Measurements from ENCODE around the gene ZIC2.

The ZIC2 gene

DNA sequence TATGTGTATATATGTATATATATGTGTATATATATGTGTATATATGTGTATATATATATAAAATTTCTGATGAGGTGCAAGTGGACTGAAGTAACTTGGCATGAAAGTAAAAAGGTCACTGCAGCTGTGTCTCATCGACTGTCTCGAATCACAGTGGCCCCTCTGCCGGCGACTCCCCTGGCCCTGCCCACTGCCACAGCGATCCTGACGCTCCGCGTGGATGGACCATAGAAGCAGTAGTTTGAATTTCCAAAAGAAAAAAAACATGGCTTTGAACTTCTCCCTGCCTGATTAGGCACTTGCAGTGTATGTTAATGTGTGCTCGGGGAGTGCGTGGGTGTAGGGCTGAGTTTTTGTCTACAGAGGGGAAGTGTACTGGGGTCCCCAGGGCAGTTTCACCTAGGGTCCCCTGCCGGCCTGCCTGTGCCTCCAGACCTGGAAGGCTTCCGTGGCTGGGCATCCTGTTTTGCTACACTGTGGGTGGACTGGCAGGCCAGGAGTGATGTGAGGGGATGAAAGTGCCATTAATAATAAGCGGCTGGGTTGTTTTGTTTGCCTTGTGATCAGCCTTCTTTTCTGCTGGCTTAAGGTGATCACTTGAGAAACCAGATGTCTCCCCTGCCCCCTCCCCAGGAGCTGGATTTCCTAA, 20.8 kb upstream of the ZIC2 start:
- no peak for DNase-seq

- no peak for DNase-seq
Observed at GRCh38 chr13:99961636-99962035, 19.9 kb upstream of the ZIC2 start.

DNA sequence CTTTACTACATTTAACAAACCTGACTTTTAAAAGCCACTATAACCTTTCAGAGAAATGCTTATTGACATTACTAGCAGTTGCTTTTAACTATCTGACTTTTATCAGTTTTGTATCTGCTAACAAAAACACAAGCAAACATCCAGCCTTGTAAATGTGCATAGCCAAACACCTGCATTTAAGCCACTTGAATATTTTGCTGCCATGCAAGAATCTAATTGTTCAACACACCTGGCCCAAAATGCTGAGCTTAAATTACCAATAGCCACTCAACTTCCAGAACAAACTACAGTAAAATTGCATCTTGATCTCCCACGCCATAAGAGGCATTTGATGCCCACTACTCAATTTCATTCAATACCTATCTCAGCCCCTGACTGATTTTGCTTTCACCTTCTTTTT, 19.3 kb upstream of the ZIC2 start:
- no peak for DNase-seq

DNA sequence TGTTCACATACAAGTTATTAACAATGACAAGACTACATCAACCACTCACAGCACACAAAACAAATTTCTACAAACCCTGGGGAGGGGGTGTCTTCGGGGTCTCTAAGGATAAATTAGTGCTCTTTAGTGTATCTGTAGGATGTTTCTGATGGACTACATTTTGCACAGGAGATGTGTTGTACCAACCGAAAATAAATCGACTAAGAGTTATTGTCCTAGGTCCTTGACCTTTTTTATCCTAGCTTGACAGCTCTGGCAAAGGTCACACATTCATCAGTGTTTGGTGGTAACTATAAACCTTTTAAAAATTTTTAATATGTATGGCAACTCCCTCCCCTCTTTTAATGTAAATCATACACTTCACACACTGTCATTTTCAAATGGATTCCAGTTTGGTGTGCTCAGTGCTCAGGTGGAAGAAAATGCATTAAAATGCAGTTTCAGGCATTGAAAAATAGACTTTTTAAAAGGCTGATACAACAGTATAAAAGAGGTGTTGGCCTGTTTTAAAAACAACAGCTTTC, 17.7 kb upstream of the ZIC2 start:
- DNase-seq: no peak

- no peak for DNase-seq
Observed at GRCh38 chr13:99965329-99966000, 16.1 kb upstream of the ZIC2 start.

- DNase-seq: no peak
Observed at GRCh38 chr13:99966064-99966805, 15.3 kb upstream of the ZIC2 start.

- DNase-seq: no peak
Observed at GRCh38 chr13:99967498-99967868, 14.1 kb upstream of the ZIC2 start.

DNA sequence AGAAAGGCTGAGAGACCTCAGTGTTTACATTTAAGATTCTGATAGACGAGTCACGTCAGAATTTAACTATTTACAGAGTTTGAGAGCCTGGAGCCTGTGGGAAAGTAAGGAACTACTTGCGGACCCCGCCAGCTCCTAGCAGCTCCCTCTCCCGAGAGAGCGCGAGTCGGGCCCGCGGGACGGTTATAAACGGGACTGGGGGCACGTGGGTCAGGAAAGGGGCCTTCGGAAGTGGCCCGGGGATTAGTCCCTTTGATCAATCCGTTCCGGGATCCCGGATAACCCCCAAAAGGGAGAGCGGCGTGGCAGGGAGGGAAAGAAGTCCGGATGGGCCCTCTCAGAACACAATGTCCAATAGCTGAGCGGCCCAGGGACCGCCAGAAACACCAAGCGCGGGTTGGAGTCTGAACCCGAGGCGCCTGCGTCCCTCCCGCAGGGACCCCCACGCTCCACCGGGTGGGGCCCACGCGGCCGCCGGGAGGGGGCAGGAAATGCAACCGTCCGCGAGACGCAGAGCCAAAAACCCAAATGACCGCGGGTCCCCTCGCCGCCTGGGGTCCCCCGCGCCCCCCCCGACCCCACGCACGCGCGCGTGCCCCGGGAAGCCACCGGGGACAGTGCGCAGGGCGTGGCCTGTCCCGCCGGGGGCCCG, 13.6 kb upstream of the ZIC2 start:
- DNase-seq: no peak

GRCh38 chr13:99968521-99969452, 12.8 kb upstream of the ZIC2 start:
- peak; percentile 38 for DNase-seq

- no peak for DNase-seq
Observed at GRCh38 chr13:99969453-99969918, 12.1 kb upstream of the ZIC2 start.

GRCh38 chr13:99969919-99970650, 11.5 kb upstream of the ZIC2 start:
- peak; percentile 38 for DNase-seq

DNA sequence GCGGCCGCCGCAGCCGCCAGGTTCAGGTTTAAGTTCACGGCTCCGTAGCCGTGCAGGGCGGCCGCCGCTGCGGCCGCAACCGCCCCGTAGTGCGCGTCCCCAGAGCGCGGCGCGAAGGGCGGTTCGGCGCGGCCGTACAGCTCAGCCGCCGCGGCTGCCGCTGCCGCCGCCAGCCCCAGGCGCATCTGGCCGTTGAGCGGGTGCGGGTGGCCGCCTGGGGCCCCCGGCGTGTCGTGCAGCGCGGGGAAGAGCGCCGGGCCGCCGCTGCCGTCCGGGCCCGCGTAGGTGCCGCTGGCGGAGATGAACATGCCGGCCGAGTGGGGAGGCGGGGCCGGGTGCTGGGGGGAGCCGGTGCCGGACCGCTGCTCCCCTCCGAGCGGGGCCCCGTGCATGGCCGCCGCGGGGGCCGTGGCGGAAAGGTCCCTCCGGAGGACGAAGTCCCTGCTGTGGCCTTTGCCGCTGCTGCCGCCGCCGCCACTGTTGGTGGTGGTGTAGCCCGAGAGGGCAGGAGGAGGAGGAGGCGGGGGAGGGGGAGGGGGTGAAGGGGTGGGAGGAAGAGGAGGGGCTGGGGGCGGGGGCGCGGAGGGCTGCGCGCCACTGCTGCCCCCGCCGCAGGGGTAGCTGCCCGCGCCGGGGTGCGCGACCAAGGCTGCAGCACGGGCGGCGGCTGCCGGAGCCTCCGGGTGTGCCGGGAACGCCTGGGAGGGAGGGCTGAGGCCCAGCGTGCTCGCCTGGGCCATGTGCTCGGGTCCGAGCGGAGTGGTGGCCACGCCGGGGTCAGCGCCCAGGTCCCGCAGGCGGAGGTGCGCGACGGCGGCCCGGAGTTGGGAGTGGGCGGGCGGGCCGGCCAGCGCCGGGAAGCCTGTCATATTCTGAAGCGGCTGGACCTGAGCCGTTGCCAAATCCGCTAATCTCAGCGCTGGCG, 10.7 kb upstream of the ZIC2 start:
- no peak for DNase-seq

- DNase-seq: peak; percentile 22
Observed at GRCh38 chr13:99971576-99972189, 9.9 kb upstream of the ZIC2 start, which contains the start of gene ZIC5. Gene ZIC5, minus strand, starts transcription at chr13:99971767. Its CDS starts 164 bp downstream, at chr13:99971603.

- peak; percentile 17 for DNase-seq
Observed at GRCh38 chr13:99972190-99972731, 9.3 kb upstream of the ZIC2 start.

GRCh38 chr13:99973163-99973807, 8.3 kb upstream of the ZIC2 start:
- DNase-seq: peak; percentile 6

- DNase-seq: peak; percentile 15
Observed at GRCh38 chr13:99973808-99974185, 7.8 kb upstream of the ZIC2 start.

DNA sequence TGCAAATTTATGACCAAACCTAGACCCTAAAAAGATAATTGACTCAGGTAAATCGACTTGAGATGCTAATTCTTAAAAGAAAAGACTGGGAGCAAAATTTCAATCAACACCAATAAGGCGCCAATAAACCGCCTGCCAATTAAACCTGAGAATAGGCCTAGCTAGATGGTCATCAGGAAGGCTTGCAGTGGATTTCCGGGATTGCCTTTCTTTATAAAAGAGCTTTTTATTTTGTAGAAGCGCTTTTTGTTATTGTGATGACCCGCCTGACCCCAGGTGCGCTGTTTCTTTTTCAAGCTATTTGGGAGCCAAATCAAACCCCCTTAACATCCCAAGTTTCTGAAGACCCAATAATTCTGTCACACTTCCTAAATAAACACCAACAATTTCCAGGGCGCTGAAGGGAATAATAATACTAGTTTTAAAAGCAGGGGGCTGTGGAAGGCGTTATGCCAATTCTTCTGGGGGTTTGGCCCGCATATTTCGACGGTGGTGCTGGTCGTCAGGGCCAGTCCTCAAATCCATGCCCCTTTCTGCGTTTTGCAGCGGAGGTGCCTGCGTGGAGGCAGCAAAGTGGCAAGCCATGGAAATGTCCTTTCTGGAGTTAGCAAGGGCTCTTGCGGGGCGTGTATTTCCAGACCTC, 7.2 kb upstream of the ZIC2 start:
- peak; percentile 15 for DNase-seq

DNA sequence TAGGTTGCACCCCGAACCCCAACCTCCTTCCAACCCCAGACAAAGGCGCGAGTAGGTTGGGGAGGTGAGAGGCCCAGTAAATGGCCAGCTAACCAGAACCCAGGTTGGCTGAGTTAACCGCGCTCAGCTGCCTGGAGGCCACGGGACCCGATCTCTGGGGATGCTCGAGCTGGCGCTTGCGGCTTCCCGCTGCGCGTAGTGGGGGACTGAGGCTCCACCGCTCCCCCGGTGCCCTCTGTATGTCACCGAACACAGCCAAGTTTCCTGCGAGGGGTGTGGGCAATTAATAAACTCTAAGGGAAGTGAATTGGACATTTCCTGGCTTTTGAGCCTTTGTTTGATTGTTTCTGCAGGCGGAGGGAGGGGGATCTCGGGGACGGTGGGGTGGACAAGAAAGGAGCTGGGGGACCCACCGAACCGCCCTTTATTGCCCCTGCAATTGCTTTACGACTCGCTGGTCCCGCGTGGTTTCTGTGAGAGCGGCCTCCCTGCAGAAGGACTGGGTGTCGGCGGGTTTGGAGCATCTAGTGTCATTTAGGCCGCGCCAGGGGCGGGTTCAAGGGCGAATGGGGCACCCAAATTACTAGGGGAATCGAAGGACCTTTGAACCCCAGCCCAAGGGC, 6.5 kb upstream of the ZIC2 start:
- DNase-seq: peak; percentile 7

All from right hindlimb (tissue), 1 donor.